Natural killer cell (primary cell): ENCODE data around the gene KLHL33. TPM values are rescaled to one million over a fixed set of nuclear protein-coding genes. Genes with fewer than 3 reads are reported as not detected.
A peak's percentile ranks its signal among the peaks of the same experiment; 100 is the strongest.

Experiments used
- ATAC-seq, 3 donors: fragments of 150-1000 bp in 2 of 3; fragments of 200-7000 bp in 1 of 3; cut with Tn5 transposase; 1 replicate in 1 of 3; 2 replicates in 2 of 3; pipeline ENCODE4 v1.10.0; 2021; ENCODE audit warnings: mild to moderate bottlenecking in 2 of 3, moderate library complexity in 2 of 3
- DNase-seq, 2 donors: peaks; one replicate each; pipeline versions ENCODE4 v3.0.0 to v3.0.0-alpha.2; 2013 to 2021; ENCODE audit warnings: mixed read lengths in 1 of 2
- H3K27ac ChIP-seq: one replicate; pipeline ENCODE4 v1.5.1; 2013; ENCODE audit warnings: mild to moderate bottlenecking, low read length
- H3K27me3 ChIP-seq: one replicate; pipeline ENCODE4 v1.6.1; 2013; ENCODE audit warnings: low read length; ENCODE audit not compliant: control insufficient read depth, insufficient read depth
- H3K36me3 ChIP-seq: one replicate; pipeline ENCODE4 v1.6.1; 2013; ENCODE audit warnings: low read length; ENCODE audit not compliant: control insufficient read depth, insufficient read depth
- H3K4me1 ChIP-seq: one replicate; pipeline ENCODE4 v1.6.1; 2013; ENCODE audit warnings: low read length; ENCODE audit not compliant: control insufficient read depth, insufficient read depth
- H3K4me3 ChIP-seq: one replicate; pipeline ENCODE4 v1.5.1; 2013; ENCODE audit warnings: low read length
- H3K9me3 ChIP-seq: one replicate; pipeline ENCODE4 v1.6.1; 2013; ENCODE audit warnings: low read length; ENCODE audit not compliant: control insufficient read depth, insufficient read depth
- H3K27ac Mint-ChIP-seq, 2 donors: one replicate each; pipeline ENCODE4 v1.8.0; 2022; ENCODE audit warnings: mild to moderate bottlenecking in 2 of 2, mixed read lengths in 2 of 2, moderate library complexity in 1 of 2
- H3K27me3 Mint-ChIP-seq, 2 donors: one replicate each; pipeline ENCODE4 v1.8.0; 2022; ENCODE audit warnings: low read depth in 2 of 2, mixed read lengths in 2 of 2
- H3K36me3 Mint-ChIP-seq: one replicate; pipeline ENCODE4 v1.8.0; 2022; ENCODE audit warnings: mixed read lengths
- H3K4me1 Mint-ChIP-seq, 2 donors: one replicate each; pipeline ENCODE4 v1.8.0; 2022; ENCODE audit warnings: mixed read lengths in 2 of 2
- H3K4me3 Mint-ChIP-seq: one replicate; pipeline ENCODE4 v1.8.0; 2022; ENCODE audit warnings: mild to moderate bottlenecking, moderate library complexity, mixed read lengths
- H3K9me3 Mint-ChIP-seq, 2 donors: one replicate each; pipeline ENCODE4 v1.8.0; 2022; ENCODE audit warnings: mixed read lengths in 2 of 2
- CTCF ChIP-seq: fragments of 200-600 bp; IDR thresholded peaks from one replicate; pipeline ENCODE4 v1.8.0; 2022; ENCODE audit warnings: antibody characterized with exemption
- WGBS: methylation state at CpG from one replicate; pipeline ENCODE4 v1.1.7; 2013; ENCODE audit warnings: missing lambda C conversion rate; ENCODE audit not compliant: insufficient coverage; 5-methylcytosine and 5-hydroxymethylcytosine counted together
- intact Hi-C: fragments of 100-400 bp; cut with micrococcal nuclease; formaldehyde crosslinking; loops from one replicate; pipeline ENCODE4 v1.14.2; 2022
- total RNA-seq, 4 donors: library from RNA; stranded (reverse); fragments of 120-200 nt in 1 of 4; gene quantifications; one replicate each; pipeline versions ENCODE4 v1.2.3 to v1.2.4, GENCODE V29; 2013 to 2022

The KLHL33 gene
- total RNA-seq, 3 donors from 2014 or later (not counting 1 experiment from before 2014, with no cell fraction given), result 0.25 to 0.97 (median 0.31) TPM

GRCh38 chr14:20458031-20458789 lies 22.2 kb upstream of the KLHL33 start:
- Mint-ChIP-seq H3K27ac (peak overlapping the region in 1 of 2 donors; percentile 94), H3K4me1 (peaks cover 26 to 33% of the 10 kb centered on the region in 2 donors), H3K4me3 (no peak overlapping the region), H3K9me3 (no peaks in the 10 kb centered on the region), H3K27me3 (no peaks in the 10 kb centered on the region), H3K36me3 (peaks cover 7% of the 10 kb centered on the region)
- H3K27ac ChIP-seq, result no peak overlapping the region
- no peak overlapping the region for H3K4me3 ChIP-seq
- TF ChIP-seq CTCF, result no peak
- H3K27me3 ChIP-seq, result no peaks in the 10 kb centered on the region
- intact Hi-C loops, result no loop called here
- H3K4me1 ChIP-seq, result peaks cover 46% of the 10 kb centered on the region
- H3K9me3 ChIP-seq, result no peaks in the 10 kb centered on the region
- 79% methylated on average over 7 of the region's 8 CpGs for WGBS
- no peak for DNase-seq
- no peak for ATAC-seq
- H3K36me3 ChIP-seq, result peaks cover 36% of the 10 kb centered on the region

DNA sequence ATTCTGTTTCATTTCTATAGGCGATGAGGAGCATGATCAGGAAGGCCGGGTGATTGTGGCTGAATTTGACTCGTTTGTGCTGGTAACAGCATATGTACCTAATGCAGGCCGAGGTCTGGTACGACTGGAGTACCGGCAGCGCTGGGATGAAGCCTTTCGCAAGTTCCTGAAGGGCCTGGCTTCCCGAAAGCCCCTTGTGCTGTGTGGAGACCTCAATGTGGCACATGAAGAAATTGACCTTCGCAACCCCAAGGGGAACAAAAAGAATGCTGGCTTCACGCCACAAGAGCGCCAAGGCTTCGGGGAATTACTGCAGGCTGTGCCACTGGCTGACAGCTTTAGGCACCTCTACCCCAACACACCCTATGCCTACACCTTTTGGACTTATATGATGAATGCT lies 21.0 kb upstream of the KLHL33 start:
- H3K27ac ChIP-seq, result no peak overlapping the region
- H3K9me3 ChIP-seq, result no peaks in the 10 kb centered on the region
- ATAC-seq, result no peak
- H3K27me3 ChIP-seq, result no peaks in the 10 kb centered on the region
- no peak for DNase-seq
- H3K36me3 ChIP-seq, result peaks cover 40% of the 10 kb centered on the region
- Mint-ChIP-seq H3K4me1 (peaks cover 21 to 40% of the 10 kb centered on the region in 2 donors), H3K36me3 (peaks cover 7% of the 10 kb centered on the region), H3K27ac (no peak overlapping the region), H3K27me3 (no peaks in the 10 kb centered on the region), H3K9me3 (no peaks in the 10 kb centered on the region), H3K4me3 (no peak overlapping the region)
- H3K4me1 ChIP-seq, result peaks cover 43% of the 10 kb centered on the region
- 92% methylated on average over 13 of the region's 13 CpGs for WGBS
- H3K4me3 ChIP-seq, result no peak overlapping the region
- TF ChIP-seq CTCF, result no peak
- intact Hi-C loops, result no loop called here

- peaks cover 7% of the 10 kb centered on the region for H3K36me3 Mint-ChIP-seq
- peak overlapping the region; percentile 89 for H3K27ac ChIP-seq
- peaks cover 11 to 32% of the 10 kb centered on the region in 2 donors for H3K4me1 Mint-ChIP-seq
- WGBS, result under 1% methylated on average over 38 of the region's 39 CpGs
- TF ChIP-seq CTCF, result no peak
- H3K9me3 Mint-ChIP-seq, result no peaks in the 10 kb centered on the region
- H3K27me3 Mint-ChIP-seq, result no peaks in the 10 kb centered on the region
- DNase-seq (peak in 1 of 2 donors; percentile 90), ATAC-seq (peak; percentile 60 to 84 (median 62))
- H3K27me3 ChIP-seq, result no peaks in the 10 kb centered on the region
- no peaks in the 10 kb centered on the region for H3K9me3 ChIP-seq
- intact Hi-C loops, result loop anchor here (1.0 to 2.0 kb wide), 5 partner anchors 13 to 227 kb away; partner anchors contain the start of genes PARP2, PNP and TEP1
- peak overlapping the region; percentile 79 for H3K4me3 ChIP-seq
- H3K4me3 Mint-ChIP-seq, result no peak overlapping the region
- peaks cover 36% of the 10 kb centered on the region for H3K4me1 ChIP-seq
- no peak overlapping the region for H3K27ac Mint-ChIP-seq
- H3K36me3 ChIP-seq, result peaks cover 48% of the 10 kb centered on the region
These were observed 19.7 kb upstream of the KLHL33 start for GRCh38 chr14:20455355-20456300.
